Caco-2 (cell line): ENCODE data around the gene AGRN. TPM values are rescaled to one million over a fixed set of nuclear protein-coding genes. Genes with fewer than 3 reads are reported as not detected.

Experiments used
- BruUV-seq: library from RNA; stranded (reverse); fragments of 400-500 nt; replicated peaks from 2 replicates; lab custom pipeline; 2021; lab: Mats Ljungman, UMichigan
- CTCF ChIA-PET: fragments of 300-600 bp; sonication (Branson Sonifier 250); formaldehyde crosslinking; loops from one replicate; lab custom pipeline; 2022; ENCODE audit warnings: antibody characterized with exemption; lab: Charles Lee
- POLR2A ChIA-PET: fragments of 300-600 bp; sonication (Branson Sonifier 250); formaldehyde crosslinking; loops from one replicate; lab custom pipeline; 2022; ENCODE audit warnings: antibody characterized with exemption; lab: Charles Lee
- DNase-seq, 2 experiments: peaks; one replicate each; pipeline versions ENCODE4 v3.0.0 to v3.0.0-alpha.2; 2020 to 2022
- H3K27me3 ChIP-seq: replicated peaks from 2 replicates; pipeline ENCODE4 v1.6.0; 2011; ENCODE audit warnings: low read length; ENCODE audit not compliant: control insufficient read depth, insufficient read depth
- H3K36me3 ChIP-seq: 2 replicates; pipeline ENCODE4 v1.5.1; 2011; ENCODE audit warnings: low read length; ENCODE audit not compliant: control insufficient read depth, insufficient read depth
- H3K4me1 ChIP-seq: fragments of 250-450 bp; sonication (Bioruptor Pico); 2 replicates; pipeline ENCODE4 v1.5.1; 2020; ENCODE audit warnings: mild to moderate bottlenecking
- H3K4me3 ChIP-seq: 2 replicates; pipeline ENCODE4 v1.5.1; 2011; ENCODE audit warnings: low read depth, mild to moderate bottlenecking, control low read depth, low read length
- H3K9me3 ChIP-seq: fragments of 250-450 bp; sonication (Bioruptor Pico); 2 replicates; pipeline ENCODE4 v1.5.1; 2020; ENCODE audit warnings: mild to moderate bottlenecking, moderate library complexity
- H3K27ac Mint-ChIP-seq: one replicate; pipeline ENCODE4 v1.8.0; 2022; ENCODE audit warnings: mixed read lengths; ENCODE audit not compliant: unreplicated experiment
- H3K27me3 Mint-ChIP-seq: one replicate; pipeline ENCODE4 v1.8.0; 2022; ENCODE audit warnings: mixed read lengths; ENCODE audit not compliant: insufficient read depth, unreplicated experiment
- H3K36me3 Mint-ChIP-seq: one replicate; pipeline ENCODE4 v1.8.0; 2022; ENCODE audit warnings: mild to moderate bottlenecking, mixed read lengths; ENCODE audit not compliant: insufficient read depth, unreplicated experiment
- H3K4me1 Mint-ChIP-seq: one replicate; pipeline ENCODE4 v1.8.0; 2022; ENCODE audit warnings: low read depth, mixed read lengths; ENCODE audit not compliant: unreplicated experiment
- H3K4me3 Mint-ChIP-seq: one replicate; pipeline ENCODE4 v1.8.0; 2022; ENCODE audit warnings: mild to moderate bottlenecking, moderate library complexity, mixed read lengths; ENCODE audit not compliant: unreplicated experiment
- H3K9me3 Mint-ChIP-seq: one replicate; pipeline ENCODE4 v1.8.0; 2022; ENCODE audit warnings: mixed read lengths; ENCODE audit not compliant: unreplicated experiment
- intact Hi-C: fragments of 100-400 bp; cut with micrococcal nuclease; formaldehyde crosslinking; loops from one replicate; pipeline ENCODE4 v1.10.0; 2022; ENCODE audit not compliant: unreplicated experiment
- total RNA-seq: library from RNA; stranded (reverse); gene quantifications from 2 replicates; pipeline ENCODE4 v1.2.3, GENCODE V29; 2022
- TF ChIP-seq, protein P1 (sequence below), 2 experiments: fragments of 200-600 bp in 1 of 2; IDR thresholded peaks; 1 replicate in 1 of 2; 2 replicates in 1 of 2; pipeline versions ENCODE4 v1.5.1 to v1.8.0; 2011 to 2022; ENCODE audit warnings: antibody characterized with exemption in 1 of 2, control low read depth in 1 of 2, inconsistent platforms in 1 of 2, low read depth in 1 of 2, low read length in 1 of 2, mild to moderate bottlenecking in 1 of 2, moderate library complexity in 1 of 2; ENCODE audit not compliant: insufficient read depth in 1 of 2, severe bottlenecking in 1 of 2, unreplicated experiment in 1 of 2

Gene AGRN
- total RNA-seq, 1 experiment from 2014 or later, result 176 TPM

DNA sequence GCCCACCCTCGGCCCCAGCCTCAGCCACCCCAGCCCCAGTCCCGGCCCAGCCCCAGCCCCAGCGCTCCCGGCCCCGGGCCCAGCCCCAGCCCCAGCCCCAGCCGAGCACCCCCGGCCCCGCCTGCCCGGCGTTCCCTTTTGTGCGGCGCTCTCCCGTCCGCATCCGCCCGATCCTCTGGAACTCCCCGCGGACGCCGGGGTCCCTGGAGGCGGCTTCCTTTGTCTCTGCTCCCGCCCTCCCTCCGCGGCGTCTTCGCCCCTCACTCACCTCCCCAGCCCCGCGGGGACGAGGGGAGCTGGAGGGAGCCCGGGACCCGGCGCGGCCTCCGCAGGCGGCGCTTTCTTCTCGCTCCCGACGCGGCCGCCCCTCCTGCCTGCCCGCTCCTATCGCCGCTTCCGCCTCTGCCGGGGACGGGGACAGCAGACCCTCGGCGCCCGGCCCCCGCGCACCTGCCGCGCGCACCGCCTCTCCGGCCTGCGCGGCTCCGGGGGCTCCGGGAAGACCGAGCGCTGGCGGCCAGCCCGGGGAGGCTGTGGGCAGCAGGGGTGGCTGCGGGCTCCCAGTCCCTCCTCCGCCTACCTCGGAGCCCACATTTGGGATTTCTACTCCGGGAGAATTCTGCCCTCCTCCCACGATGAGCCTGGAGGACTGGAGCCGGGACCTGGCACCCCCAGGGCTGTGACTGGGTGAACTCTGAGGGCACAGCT lies 14.0 kb downstream of the AGRN start:
- H3K4me1 Mint-ChIP-seq, result peaks cover 5% of the 10 kb centered on the region

DNA sequence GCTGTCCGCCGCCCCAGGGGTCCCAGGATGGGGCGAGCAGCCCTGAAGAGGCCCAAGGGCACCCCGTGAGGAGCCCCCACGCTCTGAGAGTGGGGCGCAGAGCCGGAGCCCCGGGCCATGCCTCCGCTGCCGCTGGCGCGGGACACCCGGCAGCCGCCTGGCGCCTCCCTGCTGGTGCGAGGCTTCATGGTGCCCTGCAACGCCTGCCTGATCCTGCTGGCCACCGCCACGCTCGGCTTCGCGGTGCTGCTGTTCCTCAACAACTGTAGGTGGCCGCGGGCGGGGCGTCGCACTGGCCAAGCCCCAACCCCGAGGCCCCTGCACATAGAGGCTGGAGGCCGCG lies 14.5 kb downstream of the AGRN start:
- Histone ChIP-seq H3K4me3 (no peak overlapping the region), H3K36me3 (no peaks in the 10 kb centered on the region; the same call in none of the 2 replicates), H3K27me3 (no peaks in the 10 kb centered on the region), H3K4me1 (peaks cover 18% of the 10 kb centered on the region), H3K9me3 (no peaks in the 10 kb centered on the region)
- no TSS peak for BruUV-seq
- Mint-ChIP-seq H3K4me3 (no peak overlapping the region), H3K36me3 (peaks cover 28% of the 10 kb centered on the region), H3K9me3 (no peaks in the 10 kb centered on the region), H3K4me1 (peaks cover 5% of the 10 kb centered on the region), H3K27me3 (no peaks in the 10 kb centered on the region), H3K27ac (no peak overlapping the region)
- ChIA-PET CTCF (no interaction called here), POLR2A (no interaction called here)
- DNase-seq, result no peak
- TF ChIP-seq, protein P1, sequence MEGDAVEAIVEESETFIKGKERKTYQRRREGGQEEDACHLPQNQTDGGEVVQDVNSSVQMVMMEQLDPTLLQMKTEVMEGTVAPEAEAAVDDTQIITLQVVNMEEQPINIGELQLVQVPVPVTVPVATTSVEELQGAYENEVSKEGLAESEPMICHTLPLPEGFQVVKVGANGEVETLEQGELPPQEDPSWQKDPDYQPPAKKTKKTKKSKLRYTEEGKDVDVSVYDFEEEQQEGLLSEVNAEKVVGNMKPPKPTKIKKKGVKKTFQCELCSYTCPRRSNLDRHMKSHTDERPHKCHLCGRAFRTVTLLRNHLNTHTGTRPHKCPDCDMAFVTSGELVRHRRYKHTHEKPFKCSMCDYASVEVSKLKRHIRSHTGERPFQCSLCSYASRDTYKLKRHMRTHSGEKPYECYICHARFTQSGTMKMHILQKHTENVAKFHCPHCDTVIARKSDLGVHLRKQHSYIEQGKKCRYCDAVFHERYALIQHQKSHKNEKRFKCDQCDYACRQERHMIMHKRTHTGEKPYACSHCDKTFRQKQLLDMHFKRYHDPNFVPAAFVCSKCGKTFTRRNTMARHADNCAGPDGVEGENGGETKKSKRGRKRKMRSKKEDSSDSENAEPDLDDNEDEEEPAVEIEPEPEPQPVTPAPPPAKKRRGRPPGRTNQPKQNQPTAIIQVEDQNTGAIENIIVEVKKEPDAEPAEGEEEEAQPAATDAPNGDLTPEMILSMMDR (IDR thresholded peaks at IDR 0.05; ENCODE audit: insufficient read depth in 1 of 2, low read depth in 1 of 2, low read length in 1 of 2, severe bottlenecking in 1 of 2, unreplicated experiment in 1 of 2), result no peak
- intact Hi-C loops, result no loop called here

More for the DNA sequence above, 14.0 kb downstream of the AGRN start:
- POLR2A ChIA-PET, result no interaction called here
- Mint-ChIP-seq H3K27ac (no peak overlapping the region), H3K36me3 (peaks cover 28% of the 10 kb centered on the region), H3K4me3 (no peak overlapping the region), H3K9me3 (no peaks in the 10 kb centered on the region), H3K27me3 (no peaks in the 10 kb centered on the region)
- CTCF ChIA-PET, result no interaction called here
- Histone ChIP-seq H3K9me3 (no peaks in the 10 kb centered on the region), H3K4me1 (peaks cover 18% of the 10 kb centered on the region), H3K4me3 (no peak overlapping the region), H3K36me3 (no peaks in the 10 kb centered on the region; the same call in none of the 2 replicates), H3K27me3 (no peaks in the 10 kb centered on the region)
- DNase-seq, result no peak
- intact Hi-C loops, result no loop called here
- BruUV-seq, result no TSS peak
- TF ChIP-seq, protein P1 (IDR thresholded peaks at IDR 0.05; ENCODE audit: insufficient read depth in 1 of 2, low read depth in 1 of 2, low read length in 1 of 2, severe bottlenecking in 1 of 2, unreplicated experiment in 1 of 2), result no peak

GRCh38 chr1:1035291-1035943 lies 15.5 kb downstream of the AGRN start:
- no peaks in the 10 kb centered on the region for H3K9me3 ChIP-seq
- TF ChIP-seq, protein P1 (IDR thresholded peaks at IDR 0.05; ENCODE audit: insufficient read depth in 1 of 2, low read depth in 1 of 2, low read length in 1 of 2, severe bottlenecking in 1 of 2, unreplicated experiment in 1 of 2), result no peak
- H3K27ac Mint-ChIP-seq, result no peak overlapping the region
- no peaks in the 10 kb centered on the region; the same call in none of the 2 replicates for H3K36me3 ChIP-seq
- peaks cover 5% of the 10 kb centered on the region for H3K4me1 Mint-ChIP-seq
- ChIA-PET CTCF (no interaction called here), POLR2A (interaction anchor here (0.6 kb wide), 1 partner anchor 29 kb away, joined by 3 read pairs; no protein-coding TSS in a partner anchor)
- DNase-seq, result no peak
- H3K27me3 ChIP-seq, result no peaks in the 10 kb centered on the region
- no peak overlapping the region for H3K4me3 Mint-ChIP-seq
- no peaks in the 10 kb centered on the region for H3K27me3 Mint-ChIP-seq
- intact Hi-C loops, result no loop called here
- H3K4me3 ChIP-seq, result no peak overlapping the region
- H3K36me3 Mint-ChIP-seq, result peaks cover 35% of the 10 kb centered on the region
- H3K4me1 ChIP-seq, result peaks cover 18% of the 10 kb centered on the region
- no peaks in the 10 kb centered on the region for H3K9me3 Mint-ChIP-seq
- BruUV-seq, result no TSS peak
